SH-SY5Y (cell line): Measurements from ENCODE around the gene PRDM15.

ENCODE experiments used
- GATA2 ChIP-seq: IDR thresholded peaks from 2 replicates; pipeline ENCODE4 v1.6.1; 2011; ENCODE audit warnings: mild to moderate bottlenecking, low read depth, low read length
- GATA3 ChIP-seq: IDR thresholded peaks from 2 replicates; pipeline ENCODE4 v1.6.1; 2011; ENCODE audit warnings: low read depth, mild to moderate bottlenecking, low read length, moderate library complexity

DNA sequence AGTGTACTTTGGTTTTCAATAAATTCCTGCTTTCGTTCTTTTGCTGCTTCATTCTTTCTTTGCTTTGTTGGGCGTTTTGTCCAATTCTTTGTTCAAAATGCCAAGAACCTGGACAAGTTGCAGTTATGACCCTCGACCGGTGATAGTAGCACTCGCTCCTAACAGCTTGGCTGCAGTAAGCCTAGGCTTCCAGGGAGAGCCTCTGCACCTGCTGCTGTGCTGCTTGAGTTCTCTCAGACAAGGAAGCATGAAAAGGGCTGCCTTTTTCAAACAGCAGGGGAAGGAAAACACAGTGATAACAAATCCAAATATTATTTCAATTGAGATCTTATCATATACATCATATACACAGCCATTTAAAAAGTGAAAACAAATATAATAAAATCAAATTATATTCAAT is 99.5 kb downstream of the PRDM15 start:
- TF ChIP-seq GATA2 (no peak), GATA3 (no peak)
